ENCODE data around the gene PSAPL1.

DNA sequence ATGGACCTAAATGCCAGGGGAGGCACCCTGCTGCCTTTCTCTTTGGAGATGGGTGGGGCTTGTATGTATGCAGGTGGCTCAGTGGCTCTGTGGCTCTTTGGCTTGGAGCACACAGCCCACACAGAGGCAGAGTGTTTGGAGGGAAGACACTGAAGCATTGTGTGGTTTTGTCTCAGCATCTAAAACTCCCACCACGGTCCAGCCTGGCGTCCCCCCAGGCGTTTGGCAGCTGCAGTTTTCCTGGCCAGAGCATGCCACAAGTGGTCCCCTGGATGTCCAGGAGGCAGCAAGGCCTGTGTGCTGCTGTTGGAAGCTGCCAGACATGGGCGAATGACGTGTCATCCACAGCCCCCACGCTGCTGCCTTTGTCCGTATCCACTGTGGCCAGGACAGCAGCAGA, 32.2 kb upstream of the PSAPL1 start:
- TF ChIP-seq EZH2phosphoT487 (IDR thresholded peaks at IDR 0.05; ENCODE audit: insufficient read depth, low read depth) = no peak
- no peak for TF ChIP-seq EZH2 (IDR thresholded peaks at IDR 0.05; ENCODE audit: insufficient read depth, poor library complexity, severe bottlenecking)
